HG03280 (cell line): ENCODE results near the gene KCNB1.

ENCODE experiments used
- ATAC-seq: cut with Tn5 transposase; IDR thresholded peaks from one replicate; pipeline ENCODE4 v1.9.1; 2021; ENCODE audit warnings: mild to moderate bottlenecking, moderate library complexity; ENCODE audit not compliant: unreplicated experiment

KCNB1 gene

DNA sequence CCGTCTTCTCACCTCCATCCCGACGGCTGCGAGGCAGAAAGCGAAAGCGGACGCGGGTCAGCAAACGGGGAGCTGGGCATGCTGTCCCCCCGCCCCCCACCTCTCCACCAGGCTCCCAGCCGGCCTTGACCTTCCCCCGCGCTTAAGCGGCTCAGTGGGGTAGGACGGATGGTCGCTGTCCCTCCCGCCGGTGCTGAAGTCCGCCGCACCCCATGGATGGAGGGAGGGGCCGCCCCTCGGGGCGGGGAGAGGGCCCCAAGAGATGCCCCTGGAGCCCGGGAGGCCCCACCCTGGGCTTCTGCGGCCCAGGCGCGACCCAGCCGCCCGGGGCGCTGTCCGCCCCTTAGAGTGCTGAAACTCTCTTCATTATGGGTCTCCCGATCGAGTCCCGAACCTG, at the start of gene KCNB1:
KCNB1 (minus strand) TSS at position 48 of the 397 bp plus-strand sequence. CDS start 188 bp downstream, outside the sequence.
- ATAC-seq = no peak

DNA sequence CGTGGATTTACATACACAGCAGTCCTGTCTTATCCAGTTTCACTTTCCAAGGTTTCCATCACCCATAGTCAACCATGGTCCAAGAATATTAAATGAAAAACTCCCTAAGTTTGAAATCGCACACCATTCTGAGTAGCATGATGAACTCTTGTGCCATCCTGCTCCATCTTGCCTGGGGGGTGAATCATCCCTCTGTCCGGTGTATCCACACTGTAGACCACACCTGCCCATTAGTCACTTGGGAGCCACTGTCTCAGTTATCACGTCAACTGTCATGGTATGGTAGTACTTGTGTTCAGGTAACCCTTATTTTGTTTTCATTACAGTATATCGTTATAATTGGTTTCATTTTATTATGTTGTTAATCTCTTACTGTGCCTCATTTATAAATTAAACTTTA, 47.0 kb upstream of the KCNB1 start:
- ATAC-seq = no peak

DNA sequence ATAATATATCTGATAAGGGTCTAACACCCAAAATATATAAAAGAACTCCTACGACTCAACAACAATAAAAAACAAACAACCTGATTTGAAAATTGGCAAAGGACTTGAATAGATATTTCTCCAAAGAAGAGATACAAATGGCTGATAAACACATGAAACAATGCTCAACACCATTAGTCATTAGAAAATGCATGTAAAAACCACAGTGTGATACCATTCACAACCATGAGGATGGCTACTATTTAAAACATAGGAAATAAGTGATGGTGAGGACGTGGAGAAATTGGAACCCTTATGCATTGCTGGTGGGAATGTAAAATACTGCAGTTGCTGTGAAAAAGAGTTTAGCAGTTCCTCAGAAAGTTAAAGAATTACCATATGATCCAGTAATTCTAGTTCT, 44.1 kb upstream of the KCNB1 start:
- ATAC-seq = no peak

DNA sequence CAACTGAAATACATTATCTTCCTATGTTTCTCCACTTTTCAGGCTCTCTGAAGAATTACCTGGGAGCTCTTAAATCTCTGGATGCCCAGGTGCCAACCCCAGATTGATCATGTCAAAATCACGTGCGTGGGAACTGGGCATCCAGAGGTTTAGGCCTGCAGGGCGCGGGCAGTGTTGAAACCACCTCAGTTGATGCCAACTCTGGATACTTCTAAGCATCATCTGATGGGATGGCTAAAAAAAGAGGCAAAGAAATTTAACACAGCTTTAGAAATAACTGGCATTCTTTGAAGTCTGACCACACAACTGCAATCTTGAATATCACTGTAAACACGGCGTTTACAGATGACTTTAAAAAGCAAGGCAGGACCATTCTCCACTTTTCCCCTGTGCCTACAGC, 43.6 kb upstream of the KCNB1 start:
- no peak for ATAC-seq

DNA sequence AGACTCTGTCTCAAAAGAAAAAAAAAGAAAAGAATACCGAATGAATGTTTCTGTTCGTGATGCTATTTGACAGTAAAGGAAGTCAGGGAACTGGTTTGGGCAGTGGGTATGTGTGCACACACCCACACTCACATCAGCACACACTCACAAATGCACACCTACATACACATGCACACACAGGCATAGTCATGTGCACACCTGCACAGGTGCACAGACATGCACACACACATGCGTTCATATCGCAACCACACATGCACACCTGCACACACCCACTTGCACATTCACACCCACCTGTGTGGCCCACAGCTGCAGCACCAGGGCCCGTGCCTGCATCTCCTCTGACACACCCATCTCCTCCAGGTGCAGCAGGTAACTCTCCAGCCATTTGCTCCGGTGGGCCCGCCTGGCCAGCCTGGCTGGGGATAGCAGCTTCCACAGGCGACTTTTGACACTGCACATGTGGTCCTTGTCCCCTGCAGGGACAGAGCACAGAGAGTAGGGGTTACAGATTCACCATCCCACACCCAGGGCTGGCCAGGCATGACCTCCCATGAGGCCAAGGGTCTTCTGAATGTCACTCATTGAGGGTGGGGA, 41.4 kb upstream of the KCNB1 start:
- no peak for ATAC-seq

DNA sequence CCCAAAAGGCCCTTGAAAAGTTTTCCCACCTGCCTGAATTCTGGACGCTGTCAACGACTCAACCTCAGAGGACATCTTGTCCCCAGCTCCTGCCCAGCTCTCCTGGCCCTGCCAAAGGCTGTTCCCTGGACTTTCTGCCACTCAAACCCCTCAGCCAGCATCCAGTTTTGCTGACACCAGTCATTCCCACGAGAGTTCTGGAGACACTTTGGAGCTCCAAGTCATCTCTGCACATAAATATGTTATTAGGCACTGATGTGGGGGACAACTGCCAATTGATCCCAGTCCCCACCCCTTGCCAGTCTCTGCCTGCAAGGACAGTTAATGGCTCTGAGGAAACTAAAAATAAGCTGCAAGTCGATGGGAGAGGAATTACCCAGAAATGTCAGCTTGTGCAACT, 38.9 kb upstream of the KCNB1 start:
- no peak for ATAC-seq

DNA sequence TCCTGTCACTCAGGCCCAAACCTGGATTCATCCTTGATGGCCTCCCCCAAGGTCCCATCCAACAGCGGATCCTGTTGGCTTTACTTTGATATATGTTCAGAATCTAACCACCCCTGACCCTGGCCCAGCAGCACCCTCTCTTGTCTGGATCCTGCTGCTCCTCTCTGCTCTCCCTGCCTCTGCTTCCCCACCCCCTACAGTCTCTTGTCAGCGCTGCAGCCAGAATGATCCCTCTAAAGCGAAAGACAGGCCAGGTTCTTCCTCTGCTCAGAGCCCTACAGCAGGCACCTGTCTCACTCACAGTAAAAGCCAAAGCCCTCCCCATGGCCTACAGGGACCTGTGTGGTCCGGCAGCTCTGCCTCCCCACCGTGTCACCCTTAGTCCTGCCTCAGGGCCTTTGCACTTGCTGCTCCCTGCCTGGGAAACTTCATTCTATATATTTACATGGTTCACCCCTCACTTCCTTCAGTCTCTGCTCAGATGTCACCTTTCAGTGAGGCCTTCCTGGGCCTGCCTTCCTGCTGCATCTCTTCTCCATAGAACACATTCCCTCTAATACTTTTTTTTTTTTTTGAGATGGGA, 37.4 kb upstream of the KCNB1 start:
- no peak for ATAC-seq

DNA sequence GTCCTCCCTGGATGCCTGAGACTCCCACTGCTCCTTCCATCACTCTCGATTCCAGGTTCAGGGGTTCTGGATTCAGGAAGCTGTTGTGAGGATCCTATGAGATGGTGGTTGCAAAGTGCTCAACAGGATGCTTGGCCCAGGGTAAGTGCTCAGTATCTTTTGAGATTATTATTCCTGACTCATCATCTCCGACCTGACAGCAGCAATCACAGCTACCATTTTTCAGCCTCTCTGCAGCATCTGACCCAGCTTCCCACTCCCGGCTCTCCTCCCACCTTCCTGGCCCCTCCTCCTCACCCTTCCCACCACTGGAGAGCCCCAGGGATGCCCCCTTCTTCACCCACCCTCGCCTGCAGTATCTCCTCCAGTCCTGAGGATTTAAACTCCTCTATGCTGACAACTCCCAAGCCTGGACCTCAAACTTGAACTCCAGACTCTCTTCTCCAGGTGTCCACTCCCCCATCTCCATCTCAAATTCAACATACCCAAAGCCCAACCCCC, 36.8 kb upstream of the KCNB1 start:
- no peak for ATAC-seq

DNA sequence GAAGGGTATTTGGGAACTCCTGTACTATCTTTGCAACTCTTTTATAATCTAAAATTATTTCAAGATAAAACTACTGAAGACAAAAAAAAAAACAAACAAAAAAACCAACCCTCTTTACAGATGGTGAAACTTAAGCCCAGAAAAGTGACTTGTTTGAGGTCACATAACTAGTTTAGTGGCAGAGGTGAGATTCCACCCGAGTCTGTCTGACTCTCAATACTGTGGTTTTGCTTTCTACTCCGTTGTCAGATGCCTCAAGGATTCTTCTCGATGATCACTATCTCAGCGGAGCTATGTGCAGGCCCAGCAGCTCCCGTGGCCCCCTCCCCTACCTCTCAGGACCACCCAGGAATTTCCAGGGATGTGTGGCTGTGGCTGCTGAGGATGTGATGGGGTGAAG, 36.1 kb upstream of the KCNB1 start:
- no peak for ATAC-seq

DNA sequence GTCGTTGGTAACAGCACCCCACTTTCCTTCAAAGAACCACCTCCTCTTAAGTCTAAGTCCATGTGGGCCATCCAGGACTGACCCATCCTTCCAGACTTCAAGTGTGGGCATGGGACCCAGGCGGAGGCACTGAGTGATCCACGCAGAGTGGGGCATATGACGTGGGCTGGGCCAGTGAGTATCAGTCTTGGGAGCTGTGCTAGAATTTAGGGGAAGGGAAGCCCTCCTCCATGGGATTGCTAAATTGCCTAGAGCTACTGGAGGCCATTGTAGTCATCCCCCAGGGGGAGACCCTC, 35.3 kb upstream of the KCNB1 start:
- no peak for ATAC-seq

DNA sequence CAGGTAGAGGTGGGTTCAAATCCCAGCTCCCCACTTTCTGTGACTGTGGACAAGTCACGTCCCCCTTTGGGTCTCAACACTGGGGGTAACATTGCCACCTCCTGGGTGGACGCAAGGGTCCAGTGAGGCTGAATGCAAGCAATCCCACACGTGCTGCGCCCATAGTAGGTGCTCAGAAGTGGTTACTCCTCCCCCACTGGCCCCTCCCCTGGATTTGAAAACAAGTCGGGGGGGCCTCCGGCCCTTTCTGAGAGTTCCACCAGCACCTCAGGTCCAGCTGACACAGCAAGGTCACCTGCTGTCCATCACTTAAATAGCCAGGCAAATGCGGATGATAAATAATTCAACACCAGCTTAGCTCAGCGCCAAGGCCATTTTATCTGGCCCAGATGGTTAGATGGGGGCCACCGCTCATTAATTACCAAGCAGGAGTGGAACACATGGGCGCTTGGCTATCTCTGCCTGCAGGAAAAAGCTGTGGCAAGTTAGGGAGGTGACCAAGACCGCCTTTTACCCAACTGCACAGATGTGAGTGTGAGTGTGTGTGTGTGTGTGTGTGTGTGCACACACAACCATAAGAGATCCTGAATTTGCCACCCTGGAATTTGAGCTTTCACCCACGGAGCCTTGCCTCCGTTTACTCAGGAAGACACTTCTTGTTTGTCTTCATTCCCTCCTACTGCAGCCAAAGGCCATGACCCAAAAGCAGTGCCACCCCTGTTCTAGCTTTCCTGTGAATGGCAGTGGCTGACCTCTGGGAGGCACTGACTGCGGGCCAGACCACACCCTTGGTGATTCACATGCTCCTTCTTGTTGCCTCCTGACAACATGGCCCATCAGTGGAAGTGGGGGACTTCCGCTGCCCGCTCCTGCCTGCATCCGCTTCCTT, 34.7 kb upstream of the KCNB1 start:
- ATAC-seq = no peak

DNA sequence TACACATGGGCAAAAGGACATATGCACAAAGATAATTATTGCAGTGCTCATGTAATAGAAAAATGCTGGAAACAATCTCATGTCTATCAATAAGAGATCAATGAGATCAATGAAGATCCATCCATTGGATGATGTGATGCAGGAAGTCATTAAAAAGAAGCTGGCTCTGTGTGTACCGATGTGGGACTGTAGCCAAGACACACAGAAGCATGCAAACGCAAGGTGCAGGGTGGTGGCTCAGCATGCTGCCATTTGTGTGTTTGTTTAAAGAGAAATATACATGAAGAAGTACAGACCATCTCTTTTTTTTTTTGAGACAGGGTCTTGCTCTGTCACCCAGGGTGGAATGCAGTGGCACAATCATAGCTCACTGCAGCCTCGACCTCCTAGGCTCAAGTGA, 33.1 kb upstream of the KCNB1 start:
- ATAC-seq = no peak

DNA sequence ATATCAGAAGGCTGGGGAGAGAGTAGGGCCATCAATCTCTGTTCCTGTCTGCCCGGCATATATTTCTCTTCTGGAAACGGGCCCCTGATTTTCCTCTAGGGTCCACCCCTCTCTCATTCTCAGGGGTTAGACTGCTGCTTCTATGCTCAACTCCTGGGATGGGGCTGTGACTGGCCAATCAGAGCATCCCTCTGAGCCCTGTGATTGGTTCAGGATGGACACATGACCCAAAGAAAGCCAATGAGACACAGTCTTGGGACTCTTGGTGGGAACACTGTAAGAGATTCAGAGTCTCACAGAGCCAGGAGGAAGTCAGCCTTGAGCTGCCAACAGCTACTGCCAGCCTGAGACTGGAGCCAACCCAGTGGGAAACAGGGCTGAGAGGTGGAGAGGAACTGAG, 31.0 kb upstream of the KCNB1 start:
- no peak for ATAC-seq

DNA sequence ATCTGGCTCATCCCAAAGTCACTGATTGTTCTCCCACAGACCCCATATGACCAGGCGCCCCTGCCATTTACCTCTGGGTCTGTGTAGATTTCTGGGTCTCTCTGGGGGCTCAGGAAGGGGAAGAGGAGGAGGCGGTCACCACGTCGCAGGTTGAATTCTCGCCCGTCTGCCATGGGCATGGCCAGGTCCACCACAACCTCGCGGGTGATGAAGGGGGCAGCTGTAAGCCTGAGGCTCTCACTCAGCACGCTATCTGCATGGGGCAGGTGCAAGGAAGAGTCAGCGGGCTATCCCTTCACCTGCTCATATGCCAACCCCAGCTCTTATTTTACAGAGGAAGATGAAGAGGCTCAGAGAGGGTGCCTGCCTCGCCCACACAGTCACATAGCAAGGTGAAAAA, 30.5 kb upstream of the KCNB1 start:
- no peak for ATAC-seq

DNA sequence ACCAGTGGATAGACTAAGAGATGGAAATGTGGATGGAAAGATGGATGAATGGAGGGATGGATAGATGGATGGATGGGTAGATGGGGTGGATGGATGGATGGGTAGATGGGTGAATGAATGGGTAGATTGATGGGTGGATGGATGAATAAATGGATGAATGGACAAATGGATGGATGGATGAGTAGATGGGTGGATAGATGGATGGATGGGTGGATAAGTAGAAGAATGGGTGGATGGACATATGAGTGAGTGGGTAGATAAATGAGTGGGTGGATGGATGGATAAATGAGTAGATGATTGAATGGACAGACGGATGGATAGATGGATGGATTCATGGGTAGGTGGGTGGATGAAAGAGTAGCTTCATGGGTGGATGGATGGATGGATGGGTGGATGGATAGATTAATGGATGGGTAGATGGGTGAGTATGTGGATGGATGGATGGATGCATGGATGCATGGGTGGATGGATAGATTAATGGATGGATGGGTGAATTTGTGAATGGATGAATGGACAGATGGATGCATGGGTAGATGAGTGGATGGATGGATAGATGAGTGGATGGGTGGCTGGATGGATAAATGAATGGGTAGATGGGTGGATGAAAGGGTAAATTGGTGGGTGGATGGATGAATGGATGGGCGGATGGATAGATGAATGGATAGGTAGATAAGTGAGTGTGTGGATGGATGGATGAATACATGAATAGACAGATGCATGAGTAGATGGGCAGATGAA, 29.5 kb upstream of the KCNB1 start:
- no peak for ATAC-seq

DNA sequence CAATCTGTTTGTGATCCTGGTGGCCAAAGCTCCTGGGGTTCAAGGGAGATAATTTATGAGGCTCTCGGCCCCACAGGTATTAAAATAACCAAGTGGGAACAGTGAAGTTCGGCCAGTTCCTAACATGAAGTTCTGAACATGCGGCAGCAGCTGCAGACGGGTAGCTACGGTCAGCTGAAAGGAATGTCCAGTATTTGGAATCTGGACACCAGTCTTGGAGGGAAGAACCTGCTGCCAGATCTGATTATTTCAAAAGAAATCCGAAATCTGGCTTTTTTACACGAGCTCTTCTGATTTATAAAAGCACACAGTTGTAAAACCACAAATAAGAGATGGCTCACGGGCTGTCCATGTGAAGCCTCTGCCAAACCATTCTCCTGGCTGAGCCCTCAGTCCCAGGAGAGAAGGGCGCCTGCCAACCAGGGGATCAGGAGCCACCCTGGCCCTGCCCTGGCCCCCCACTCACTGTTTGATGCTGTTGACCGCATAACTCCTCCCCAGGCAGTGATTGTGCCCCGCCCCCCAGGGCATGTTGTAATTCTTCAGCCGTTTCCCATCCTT, 28.2 kb upstream of the KCNB1 start:
- no peak for ATAC-seq

DNA sequence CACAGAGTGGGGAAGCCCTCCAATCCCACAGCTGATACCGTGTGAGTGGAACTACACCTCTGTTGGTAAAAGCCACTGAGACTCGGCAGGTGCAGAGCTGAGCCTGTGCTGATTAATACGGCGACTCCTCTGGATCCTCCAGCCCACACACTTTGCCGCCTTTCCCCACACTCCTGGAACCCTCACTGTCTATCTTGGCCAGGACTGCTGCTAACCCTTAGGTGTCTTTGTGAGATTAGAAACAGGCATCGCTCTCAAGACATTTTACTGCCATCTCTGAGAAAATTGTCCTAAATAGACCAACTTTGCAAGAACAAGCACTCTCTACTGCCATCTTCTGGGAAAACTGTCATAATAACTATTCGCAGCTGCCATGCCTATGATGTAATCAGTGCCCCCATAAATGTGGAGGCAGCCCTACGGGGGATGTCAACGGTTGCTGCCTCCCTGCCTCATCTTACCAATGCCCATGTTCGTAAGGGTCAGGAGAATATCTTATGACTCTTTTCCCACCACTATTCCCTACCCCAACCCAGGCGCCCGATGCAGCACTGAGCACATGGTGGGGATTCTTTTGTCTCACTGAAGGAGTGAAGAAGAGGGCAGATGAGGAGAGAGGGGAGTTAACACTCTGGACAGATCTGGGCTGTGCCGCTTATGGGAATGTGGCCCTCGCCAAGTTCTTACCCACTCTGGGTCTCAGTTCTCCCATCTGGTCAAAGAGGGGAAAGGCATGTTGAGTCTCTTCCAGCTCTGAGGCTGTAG, 26.1 kb upstream of the KCNB1 start:
- ATAC-seq = no peak

DNA sequence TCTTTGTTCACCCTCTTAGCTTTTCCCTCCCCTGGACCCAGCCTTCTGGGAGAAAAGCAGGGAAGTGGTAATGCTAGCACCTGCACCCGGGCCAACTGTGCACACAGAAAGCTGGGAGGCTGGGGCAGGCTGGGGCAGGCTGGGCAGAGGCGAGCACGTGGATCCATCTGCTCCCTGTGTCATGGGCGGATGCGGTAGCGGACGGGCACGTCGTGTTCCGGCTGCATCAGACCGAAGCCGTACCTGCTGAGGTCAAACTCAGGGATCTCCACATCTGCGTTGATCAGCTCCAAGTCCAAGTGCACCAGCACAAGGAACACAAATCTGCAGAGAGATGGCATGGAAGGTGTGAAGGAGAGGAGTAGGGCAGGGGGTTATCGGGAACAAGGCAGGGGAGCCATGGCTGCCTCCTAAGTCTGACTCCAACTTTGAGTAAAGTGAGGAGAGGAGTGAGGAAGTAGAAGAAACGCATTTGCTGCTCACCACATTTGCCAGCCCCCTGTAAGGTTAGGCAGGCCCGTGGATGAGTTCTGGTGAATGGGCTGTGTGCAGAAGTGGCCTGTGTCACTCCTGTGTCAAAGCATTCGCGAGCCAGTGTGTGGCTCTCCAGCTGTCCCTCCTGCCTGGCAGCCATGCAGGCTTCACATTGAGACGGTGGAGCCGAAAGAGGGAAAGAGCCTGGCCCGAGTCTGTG, 25.4 kb upstream of the KCNB1 start:
- ATAC-seq = no peak

DNA sequence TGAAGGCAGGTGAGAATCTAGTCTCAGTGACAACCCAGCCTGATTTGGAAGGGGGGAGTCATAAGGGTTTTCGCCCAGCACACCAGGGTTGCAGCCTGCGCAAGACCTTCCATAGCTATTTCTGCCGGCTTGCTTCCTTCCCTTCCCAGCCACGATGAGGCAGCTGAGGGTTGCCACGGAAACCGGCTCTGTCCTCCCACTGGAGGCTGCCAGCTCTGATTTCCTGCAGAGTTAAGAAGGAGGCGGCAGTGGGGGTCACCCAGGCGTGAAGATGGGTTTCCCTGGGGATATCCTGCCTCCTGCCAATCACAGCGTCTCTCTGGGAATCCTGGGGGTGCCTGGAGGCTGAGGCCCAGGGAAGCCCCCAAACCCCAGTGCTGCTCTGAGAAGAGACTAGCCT, 23.1 kb upstream of the KCNB1 start:
- ATAC-seq = no peak

DNA sequence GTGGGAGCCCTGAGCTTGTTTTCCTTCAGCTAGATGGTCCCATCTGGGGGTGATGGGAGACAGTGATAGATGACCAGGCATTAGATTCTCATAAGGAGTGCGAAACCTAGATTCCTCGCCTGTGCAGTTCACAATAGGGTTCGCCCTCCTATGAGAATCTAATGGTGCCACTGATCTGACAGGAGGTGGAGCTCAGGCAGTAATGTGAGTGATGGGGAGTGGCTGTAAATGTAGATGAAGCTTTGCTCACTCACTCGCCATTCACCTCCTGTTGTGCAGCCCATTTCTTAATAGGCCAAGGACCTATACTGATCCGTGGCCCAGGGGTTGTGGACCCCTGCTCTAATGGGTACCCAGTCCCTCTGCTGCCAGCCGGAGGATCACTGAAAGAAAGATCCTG, 20.7 kb upstream of the KCNB1 start:
- ATAC-seq = no peak
